Transverse colon (tissue), 1 donor: ENCODE measurements around the gene NCKAP5.

Source experiments
- EP300 ChIP-seq: sonication (generic); formaldehyde crosslinking; IDR thresholded peaks from one replicate; pipeline ENCODE4 v1.6.1; 2017; ENCODE audit warnings: antibody characterized with exemption, low read depth
- POLR2A ChIP-seq: fragments of 450-650 bp; IDR thresholded peaks from one replicate; pipeline ENCODE4 v1.6.1; 2016; ENCODE audit warnings: antibody characterized with exemption, mild to moderate bottlenecking, moderate library complexity

DNA sequence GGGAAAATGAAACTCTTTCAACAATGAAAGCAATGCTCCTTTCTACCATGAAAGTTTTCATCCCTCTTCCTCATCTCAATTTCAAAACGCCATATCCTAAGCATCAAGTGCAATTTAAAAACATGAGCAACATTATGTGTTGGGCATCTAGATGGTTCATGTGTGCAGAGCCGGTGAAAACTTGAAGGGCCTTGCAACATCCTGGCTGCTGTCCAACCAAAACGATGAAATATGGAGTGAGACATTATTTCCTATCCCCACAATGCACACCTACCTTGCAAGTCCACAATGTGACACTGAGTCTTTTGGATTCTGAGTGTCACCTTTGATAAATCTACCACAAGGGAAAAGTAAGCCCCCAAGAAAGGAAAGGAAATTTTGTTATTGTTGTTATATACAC, 110.0 kb downstream of the NCKAP5 start:
- no peak for TF ChIP-seq EP300
- TF ChIP-seq POLR2A, result no peak
